ENCODE results near the gene AGAP1.

DNA sequence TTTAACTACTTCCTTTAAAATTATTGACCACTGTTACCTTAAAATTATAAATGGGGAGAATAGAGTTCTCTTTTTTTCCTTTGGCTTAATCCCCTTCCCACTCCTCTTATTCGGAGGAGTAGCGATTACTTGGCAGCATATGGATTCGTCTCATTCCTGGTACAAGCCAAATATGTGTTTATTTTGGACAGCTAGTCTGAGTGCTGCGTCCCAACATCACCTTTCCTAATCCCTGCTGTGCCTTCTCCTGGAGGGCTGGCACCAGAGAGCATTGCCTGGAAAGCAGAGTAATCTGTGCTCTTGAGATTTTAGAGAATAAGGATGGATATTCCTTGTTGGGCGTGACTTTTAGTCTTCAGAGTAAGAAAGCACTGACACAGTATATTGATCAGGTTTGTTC lies 185.6 kb downstream of the AGAP1 start:
- TF ChIP-seq, protein P1, sequence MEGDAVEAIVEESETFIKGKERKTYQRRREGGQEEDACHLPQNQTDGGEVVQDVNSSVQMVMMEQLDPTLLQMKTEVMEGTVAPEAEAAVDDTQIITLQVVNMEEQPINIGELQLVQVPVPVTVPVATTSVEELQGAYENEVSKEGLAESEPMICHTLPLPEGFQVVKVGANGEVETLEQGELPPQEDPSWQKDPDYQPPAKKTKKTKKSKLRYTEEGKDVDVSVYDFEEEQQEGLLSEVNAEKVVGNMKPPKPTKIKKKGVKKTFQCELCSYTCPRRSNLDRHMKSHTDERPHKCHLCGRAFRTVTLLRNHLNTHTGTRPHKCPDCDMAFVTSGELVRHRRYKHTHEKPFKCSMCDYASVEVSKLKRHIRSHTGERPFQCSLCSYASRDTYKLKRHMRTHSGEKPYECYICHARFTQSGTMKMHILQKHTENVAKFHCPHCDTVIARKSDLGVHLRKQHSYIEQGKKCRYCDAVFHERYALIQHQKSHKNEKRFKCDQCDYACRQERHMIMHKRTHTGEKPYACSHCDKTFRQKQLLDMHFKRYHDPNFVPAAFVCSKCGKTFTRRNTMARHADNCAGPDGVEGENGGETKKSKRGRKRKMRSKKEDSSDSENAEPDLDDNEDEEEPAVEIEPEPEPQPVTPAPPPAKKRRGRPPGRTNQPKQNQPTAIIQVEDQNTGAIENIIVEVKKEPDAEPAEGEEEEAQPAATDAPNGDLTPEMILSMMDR (IDR thresholded peaks at IDR 0.05) = no peak
- no peak for TF ChIP-seq POLR2A (IDR thresholded peaks at IDR 0.05)
